Head of caudate nucleus (tissue), 42 donors: ENCODE measurements around the gene ANKRD40.
"Not testable (repeated sequence)": the region's sequence is repeated elsewhere in the genome, so short reads cannot be mapped to it uniquely, and the experiment has no call there.

Experiments
- DNase-seq, 42 donors: peaks; one replicate each; pipeline versions ENCODE4 v3.0.0 to v3.0.0-alpha.2; 2020 to 2021; ENCODE audit warnings: mixed read lengths in 7 of 42
- intact Hi-C: fragments of 100-400 bp; cut with DNase I; formaldehyde crosslinking; loops from one replicate; pipeline ENCODE4 v1.15.0; 2022

Gene ANKRD40

DNA sequence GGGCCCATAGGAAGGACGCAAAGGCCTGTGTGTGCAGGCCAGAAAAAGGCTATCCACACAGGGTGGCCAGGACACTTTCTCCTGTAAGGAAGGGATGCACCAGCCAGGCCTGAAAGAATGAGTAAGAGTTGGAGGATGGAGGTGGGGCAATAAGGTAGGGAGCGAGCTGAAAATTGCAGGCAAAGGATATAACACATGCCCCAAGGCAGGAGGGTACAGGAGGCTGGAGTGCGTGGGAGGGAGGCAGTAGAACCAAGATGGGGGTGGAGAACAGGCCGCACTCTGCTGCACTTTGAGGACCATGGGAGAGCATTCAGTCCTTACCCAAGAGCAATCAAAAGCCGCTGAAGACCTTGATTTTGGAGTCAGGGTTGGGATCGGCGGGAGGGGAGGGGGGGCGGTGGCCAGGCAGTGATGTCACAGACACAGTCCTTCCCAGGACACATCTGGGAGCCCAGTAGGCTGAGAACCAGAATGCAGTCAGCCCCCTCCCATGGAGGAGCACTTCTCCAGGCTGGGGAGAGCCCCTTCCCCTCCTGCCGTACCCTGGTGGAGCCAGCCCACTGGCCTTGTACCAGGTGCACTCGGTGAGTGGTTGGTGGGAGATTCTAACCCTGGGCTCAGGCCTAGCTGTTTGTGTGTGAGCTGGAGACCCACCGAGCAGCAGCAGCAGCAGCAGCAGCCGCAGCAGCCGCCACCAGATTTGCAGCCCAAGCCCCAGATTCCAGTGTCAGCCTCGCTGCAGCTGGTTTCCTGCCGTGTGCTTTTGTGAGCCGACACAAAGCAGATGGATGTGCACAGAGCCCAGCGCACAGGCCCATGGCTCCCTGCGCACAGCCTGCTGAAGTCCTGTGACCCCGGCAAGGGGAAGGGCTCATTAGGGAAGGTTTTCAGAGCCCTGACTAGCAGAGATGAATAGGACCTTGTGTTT, 17.5 kb downstream of the ANKRD40 start:
- DNase-seq, result peak in 35 of 42 donors; percentile 11 to 74 (median 44)
- intact Hi-C loops, result loop anchor here (5.0 kb wide), 1 partner anchor 138 kb away; no protein-coding TSS in a partner anchor

- DNase-seq, result no peak
- intact Hi-C loops, result no loop called here
Measured at GRCh38 chr17:50689251-50689650, 18.5 kb downstream of the ANKRD40 start.

DNA sequence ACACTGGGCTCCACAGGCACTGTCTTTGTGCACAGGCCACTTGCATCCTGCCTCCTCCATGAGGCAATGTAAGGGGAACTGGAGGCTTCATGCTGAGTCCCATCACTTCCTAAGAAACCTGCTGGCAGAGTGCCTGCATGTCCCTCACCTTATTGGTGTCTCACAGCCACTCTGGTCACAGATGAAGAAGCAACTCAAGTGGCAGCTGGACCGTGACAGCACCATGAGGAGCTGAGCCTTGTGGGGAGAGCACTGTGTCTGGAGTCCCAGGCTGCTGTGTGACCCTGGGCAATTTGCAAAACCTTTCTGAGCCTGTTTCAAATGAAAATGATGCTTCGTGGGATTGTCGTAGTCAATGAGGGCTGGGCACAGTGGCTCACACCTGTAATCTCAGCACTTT, 19.5 kb downstream of the ANKRD40 start:
- peak in 1 of 42 donors; percentile 17 for DNase-seq
- intact Hi-C loops, result no loop called here

DNA sequence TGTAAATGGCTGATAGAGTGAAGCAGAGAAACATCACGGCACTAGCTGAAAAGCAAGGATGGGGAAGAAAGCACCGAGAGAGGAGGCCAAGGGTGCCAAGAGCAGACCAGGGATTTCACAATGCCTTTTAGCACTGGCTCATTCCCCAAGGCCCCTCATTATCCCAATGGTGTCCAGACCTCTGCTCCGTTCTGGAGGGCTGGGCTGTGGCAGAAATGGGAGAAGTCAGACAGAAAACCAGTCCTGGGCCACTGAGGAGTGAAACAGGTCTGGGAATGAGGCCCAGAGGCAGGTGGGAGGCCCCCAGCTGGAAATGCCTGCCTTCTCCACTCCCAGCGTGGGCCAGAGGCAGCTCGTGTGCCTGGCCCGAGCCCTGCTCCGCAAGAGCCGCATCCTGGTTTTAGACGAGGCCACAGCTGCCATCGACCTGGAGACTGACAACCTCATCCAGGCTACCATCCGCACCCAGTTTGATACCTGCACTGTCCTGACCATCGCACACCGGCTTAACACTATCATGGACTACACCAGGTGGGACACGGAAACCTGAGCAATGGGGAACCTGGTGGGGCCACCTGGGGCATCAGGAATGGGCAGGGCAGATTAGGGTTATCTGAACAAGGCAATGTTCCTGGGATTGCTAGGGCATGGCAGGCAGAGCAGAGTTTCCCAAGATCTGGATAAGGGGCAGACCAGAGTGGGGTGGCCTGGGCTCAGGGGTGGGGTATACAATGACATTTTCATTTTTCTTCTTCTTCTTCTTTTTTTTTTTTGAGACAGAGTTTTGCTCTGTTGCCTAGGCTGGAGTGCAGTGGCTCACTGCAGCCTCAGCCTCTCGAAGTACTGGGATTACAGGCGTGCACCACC, 20.3 kb downstream of the ANKRD40 start:
- no peak for DNase-seq
- intact Hi-C loops, result no loop called here

- peak in 3 of 42 donors; percentile 12 to 25 (median 21) for DNase-seq
- intact Hi-C loops, result no loop called here
Measured at GRCh38 chr17:50686494-50687199, 21.1 kb downstream of the ANKRD40 start.

GRCh38 chr17:50685691-50686493, 21.8 kb downstream of the ANKRD40 start:
- no peak for DNase-seq
- intact Hi-C loops, result no loop called here

DNA sequence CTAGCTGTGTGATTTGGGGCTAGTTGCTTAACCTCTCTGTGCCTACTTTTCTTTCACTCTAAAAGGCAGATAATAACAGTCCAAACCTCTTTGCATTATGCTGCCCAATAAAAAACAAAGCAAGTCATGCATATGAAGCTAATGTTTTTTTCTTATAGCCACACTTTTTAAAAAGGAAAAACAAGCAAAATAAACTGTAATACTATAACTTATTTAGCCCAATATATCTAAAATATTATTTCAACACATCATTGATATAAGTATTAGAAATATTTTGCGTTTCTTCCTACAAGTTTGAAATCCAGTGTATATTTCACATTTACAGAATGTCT, 22.4 kb downstream of the ANKRD40 start:
- intact Hi-C loops, result no loop called here

GRCh38 chr17:50684612-50685333, 22.9 kb downstream of the ANKRD40 start:
- DNase-seq, result no peak
- intact Hi-C loops, result no loop called here

More for the DNA sequence above, 22.4 kb downstream of the ANKRD40 start:
- DNase-seq, result no peak

- intact Hi-C loops, result no loop called here
- DNase-seq, result no peak
Measured at GRCh38 chr17:50684288-50684611, 23.5 kb downstream of the ANKRD40 start.

DNA sequence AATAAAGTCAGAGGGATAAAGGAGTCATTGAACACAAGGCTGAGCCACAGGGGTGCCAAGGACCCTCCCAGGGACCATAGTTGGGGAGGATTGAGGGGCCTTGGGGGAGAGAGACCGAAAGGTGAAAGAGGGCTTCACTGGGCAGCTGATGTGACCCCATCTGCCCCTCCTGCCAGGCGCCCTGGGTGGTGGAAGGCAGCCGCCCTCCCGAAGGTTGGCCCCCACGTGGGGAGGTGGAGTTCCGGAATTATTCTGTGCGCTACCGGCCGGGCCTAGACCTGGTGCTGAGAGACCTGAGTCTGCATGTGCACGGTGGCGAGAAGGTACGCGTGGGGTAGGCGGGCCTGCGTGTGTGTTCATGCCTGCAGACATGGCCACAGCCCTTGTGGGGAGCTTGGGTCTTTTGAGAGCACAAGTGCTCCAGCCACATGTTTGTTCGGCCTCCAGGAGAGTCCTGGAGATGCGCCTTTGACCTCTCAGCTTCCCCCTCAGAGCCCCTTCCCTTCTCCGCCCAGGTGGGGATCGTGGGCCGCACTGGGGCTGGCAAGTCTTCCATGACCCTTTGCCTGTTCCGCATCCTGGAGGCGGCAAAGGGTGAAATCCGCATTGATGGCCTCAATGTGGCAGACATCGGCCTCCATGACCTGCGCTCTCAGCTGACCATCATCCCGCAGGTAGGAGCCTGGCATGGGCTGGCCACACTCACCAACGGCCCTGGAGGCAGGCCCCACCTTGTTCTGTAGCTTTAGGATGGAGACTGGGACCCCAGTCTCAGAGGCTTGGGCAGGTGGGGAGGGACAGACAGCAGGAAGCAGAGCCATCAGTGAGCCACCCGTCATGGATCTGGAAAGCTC, 24.1 kb downstream of the ANKRD40 start:
- intact Hi-C loops, result no loop called here
- no peak for DNase-seq

DNA sequence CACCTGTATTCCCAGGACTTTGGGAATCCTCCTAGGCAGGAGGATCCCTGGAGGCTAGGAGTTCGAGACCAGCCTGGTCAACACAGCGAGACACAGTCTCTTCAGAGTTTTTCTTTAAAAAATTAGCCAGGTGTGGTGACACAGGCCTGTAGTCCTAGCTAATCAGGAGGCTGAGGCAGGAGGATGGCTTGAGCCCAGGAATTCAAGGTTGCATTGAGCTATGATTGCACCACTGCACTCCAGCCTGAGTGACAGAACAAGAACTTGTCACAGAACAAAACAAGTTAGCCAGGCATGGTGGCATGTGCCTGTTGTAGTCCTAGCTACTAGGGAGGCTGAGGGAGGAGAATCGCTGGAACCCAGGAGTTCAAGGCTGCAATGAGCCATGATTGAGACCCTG, 24.8 kb downstream of the ANKRD40 start:
- DNase-seq, result no peak
- intact Hi-C loops, result no loop called here

- no peak for DNase-seq
- intact Hi-C loops, result no loop called here
Measured at GRCh38 chr17:50682441-50682840, 25.3 kb downstream of the ANKRD40 start.

- peak in 40 of 42 donors; percentile 15 to 81 (median 51) for DNase-seq
- intact Hi-C loops, result no loop called here
Measured at GRCh38 chr17:50681263-50682200, 26.2 kb downstream of the ANKRD40 start.

DNA sequence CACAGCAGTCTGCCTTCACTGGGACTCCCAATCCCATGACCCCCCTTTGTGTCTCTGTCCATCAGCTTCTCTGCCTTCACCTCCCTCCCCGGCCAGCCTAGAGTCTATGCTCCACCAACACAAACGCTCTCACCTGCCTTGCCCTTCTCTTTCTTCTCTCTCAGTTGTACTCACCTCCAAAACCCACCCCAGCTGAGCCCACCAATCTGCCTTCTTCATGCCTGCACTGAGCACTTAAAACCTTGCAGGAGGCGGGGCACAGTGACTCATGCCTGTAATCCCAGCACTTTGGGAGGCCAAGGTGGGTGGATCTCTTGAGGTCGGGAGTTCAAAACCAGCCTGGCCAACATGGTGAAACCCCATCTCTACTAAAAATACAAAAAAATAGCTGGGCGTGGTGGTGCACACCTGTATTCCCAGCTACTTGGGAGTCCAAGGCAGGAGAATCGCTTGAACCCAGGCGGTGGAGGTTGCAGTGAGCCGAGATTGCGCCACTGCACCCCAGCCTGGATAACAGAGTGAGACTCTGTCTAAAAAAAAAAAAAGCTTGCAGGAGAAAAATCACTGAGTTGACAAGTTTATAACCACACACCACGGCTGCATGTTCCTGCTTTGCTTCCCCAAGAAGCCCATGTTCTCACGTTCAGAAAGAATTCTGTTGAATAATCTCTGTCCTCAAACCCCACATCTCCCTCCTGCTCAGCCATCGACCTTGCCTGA, 27.0 kb downstream of the ANKRD40 start:
- intact Hi-C loops, DNase-seq: not testable (repeated sequence)

DNA sequence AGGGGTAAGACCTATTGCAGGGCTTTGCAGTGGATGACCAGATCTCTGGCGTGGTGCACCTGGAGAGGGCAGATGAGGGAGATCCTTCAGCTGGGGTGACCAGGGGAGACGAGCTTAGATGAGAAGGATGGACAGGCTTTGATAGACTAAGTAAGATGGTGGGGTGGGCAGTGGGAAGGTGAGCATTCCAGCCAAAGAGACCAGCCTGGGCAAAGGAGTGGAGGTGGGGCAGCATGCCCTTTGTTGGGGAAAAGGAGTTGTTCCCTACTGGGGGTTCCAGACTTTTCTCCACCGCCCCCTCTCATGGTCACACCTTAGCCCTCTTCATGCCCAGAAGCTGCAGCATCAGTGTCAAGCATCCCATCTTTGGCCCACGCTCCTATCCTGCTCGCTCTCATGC, 27.6 kb downstream of the ANKRD40 start:
- no peak for DNase-seq
- intact Hi-C loops, result no loop called here
